Prostate gland (tissue), 2 donors: Measurements from ENCODE around the gene TBX18.

Source experiments
- CTCF ChIP-seq, 4 experiments: fragments of 200-600 bp in 2 of 4; fragments of 450-650 bp in 2 of 4; sonication (generic) in 2 of 4; IDR thresholded peaks; 1 replicate in 3 of 4; 2 replicates in 1 of 4; pipeline ENCODE4 v1.5.1; 2016 to 2019; ENCODE audit warnings: antibody characterized with exemption in 4 of 4, mild to moderate bottlenecking in 2 of 4, moderate library complexity in 2 of 4
- POLR2A ChIP-seq: fragments of 450-650 bp; IDR thresholded peaks from one replicate; pipeline ENCODE4 v1.6.1; 2016; ENCODE audit warnings: antibody characterized with exemption, mild to moderate bottlenecking

DNA sequence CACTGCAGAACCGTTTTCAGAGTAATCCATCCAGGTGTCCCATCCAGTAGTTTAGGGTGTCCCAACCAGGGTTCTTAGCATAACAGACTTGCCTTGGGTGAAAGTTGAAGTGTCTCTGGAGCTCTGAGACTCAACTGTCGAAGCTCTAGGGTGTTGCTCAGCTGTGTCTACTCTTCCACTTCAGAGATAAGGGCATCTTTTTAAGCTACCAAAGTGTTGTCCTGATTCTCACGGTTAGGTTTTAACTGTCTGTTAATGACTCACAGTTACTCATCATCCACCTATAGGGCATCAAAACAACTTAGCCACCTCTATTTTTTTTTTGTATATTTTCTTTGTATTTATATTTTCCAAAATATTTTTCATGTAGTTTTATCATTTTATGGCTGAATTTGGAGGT is 36.9 kb upstream of the TBX18 start:
- no peak for TF ChIP-seq POLR2A
- TF ChIP-seq CTCF (IDR thresholded peaks at IDR 0.05), result no peak
